ENCODE measurements around the gene DNAAF6.

The DNAAF6 gene

GRCh38 chrX:107207943-107208342 is 1.5 kb downstream of the DNAAF6 start:
- no peaks in the 10 kb centered on the region for H3K36me3 ChIP-seq (ENCODE audit: control insufficient read depth in 2 of 2, insufficient read depth in 1 of 2, low read length in 2 of 2)
- no peaks in the 10 kb centered on the region for H3K4me1 ChIP-seq (ENCODE audit: control insufficient read depth, insufficient read depth, low read length)
- ChIA-PET POLR2A (no interaction called here), CTCF (no interaction called here)
- no peaks in the 10 kb centered on the region for H3K9me3 ChIP-seq (ENCODE audit: control insufficient read depth, insufficient read depth, low read depth, low read length)
- TF ChIP-seq OSR2 (tag by site-specific recombination; IDR thresholded peaks at IDR 0.05): no peak
- no peak for TF ChIP-seq AEBP2 (tag by site-specific recombination; IDR thresholded peaks at IDR 0.05; ENCODE audit: borderline replicate concordance)
- no peak for TF ChIP-seq ZNF701 (tag by site-specific recombination; IDR thresholded peaks at IDR 0.05)
- no peak for TF ChIP-seq ZSCAN16 (tag by site-specific recombination; IDR thresholded peaks at IDR 0.05)
- no peak for TF ChIP-seq PATZ1 (tag by site-specific recombination; IDR thresholded peaks at IDR 0.05)
- no peak for TF ChIP-seq KLF9 (tag by site-specific recombination; IDR thresholded peaks at IDR 0.05; ENCODE audit: low read depth)
- no peak for TF ChIP-seq ZNF768 (tag by site-specific recombination; IDR thresholded peaks at IDR 0.05)
- no peak for TF ChIP-seq ZNF501 (tag by site-specific recombination; IDR thresholded peaks at IDR 0.05)
- TF ChIP-seq ZNF530 (tag by site-specific recombination; IDR thresholded peaks at IDR 0.05; ENCODE audit: low read depth): no peak
- TF ChIP-seq SP3 (tag by site-specific recombination; IDR thresholded peaks at IDR 0.05): no peak
- TF ChIP-seq GLI4 (tag by site-specific recombination; IDR thresholded peaks at IDR 0.05): no peak
- TF ChIP-seq ZEB2 (tag by site-specific recombination; IDR thresholded peaks at IDR 0.05): no peak
- TF ChIP-seq ZNF560 (tag by site-specific recombination; IDR thresholded peaks at IDR 0.05; ENCODE audit: borderline replicate concordance): no peak
- no peak for TF ChIP-seq GLI2 (tag by site-specific recombination; IDR thresholded peaks at IDR 0.05; ENCODE audit: borderline replicate concordance, low read depth)
- no peak for TF ChIP-seq ZNF24 (tag by site-specific recombination; IDR thresholded peaks at IDR 0.05)
- TF ChIP-seq ZNF677 (tag by site-specific recombination; IDR thresholded peaks at IDR 0.05): no peak
- TF ChIP-seq ZNF280D (tag by site-specific recombination; IDR thresholded peaks at IDR 0.05): no peak
- no peak for TF ChIP-seq KLF1 (tag by site-specific recombination; IDR thresholded peaks at IDR 0.05)
- TF ChIP-seq PRDM10 (tag by site-specific recombination; IDR thresholded peaks at IDR 0.05): no peak
- no peak overlapping the region for H3K27ac ChIP-seq (ENCODE audit: extremely low read depth, low read depth, low read length)
- no peak overlapping the region for H3K4me3 ChIP-seq (ENCODE audit: low read depth, low read length)
